ENCODE data around the gene LHFPL3. TPM values are rescaled to one million over a fixed set of nuclear protein-coding genes. Genes with fewer than 3 reads are reported as not detected.

Gene LHFPL3
- total and polyA plus RNA-seq, 2 experiments from 2014 or later = 0.24 TPM; not detected in 1

- TF ChIP-seq REST (IDR thresholded peaks at IDR 0.05; ENCODE audit: unreplicated experiment) = no peak
- no peak for TF ChIP-seq ZNF114 (CRISPR knock-in tag; IDR thresholded peaks at IDR 0.05)
- TF ChIP-seq ZNF331 (CRISPR knock-in tag; IDR thresholded peaks at IDR 0.05; ENCODE audit: low read depth) = no peak
Measured at GRCh38 chr7:104397442-104397841, 69.0 kb downstream of the LHFPL3 start (continued).

DNA sequence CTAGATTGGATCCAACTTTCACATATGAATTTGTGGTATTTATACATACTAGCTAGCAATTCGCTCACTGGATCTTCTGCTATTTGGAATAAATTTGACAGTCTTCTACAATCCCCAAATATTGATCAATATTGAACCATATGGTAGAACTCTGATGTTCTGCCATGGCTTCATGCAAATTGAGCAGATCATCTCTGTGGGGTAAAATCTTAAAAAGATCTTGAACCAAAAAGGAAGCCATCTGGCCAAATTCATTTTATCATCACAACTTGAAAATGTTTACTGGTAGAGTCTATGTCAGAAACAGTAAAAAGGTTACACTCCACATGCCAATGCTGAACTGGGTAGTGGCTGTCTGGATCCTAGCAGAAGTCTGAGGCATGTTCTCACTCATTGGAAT lies 80.0 kb downstream of the LHFPL3 start:
- Mint-ChIP-seq H3K9me3 (no peaks in the 10 kb centered on the region), H3K27me3 (ENCODE audit: insufficient read depth, low read depth, poor library complexity) (no peaks in the 10 kb centered on the region), H3K4me1 (peaks cover 3% of the 10 kb centered on the region; the same call in 2 of the 3 replicates), H3K27ac (no peak overlapping the region), H3K4me3 (no peak overlapping the region), H3K36me3 (ENCODE audit: low read depth) (no peaks in the 10 kb centered on the region)
- Histone ChIP-seq H3K9me2 (ENCODE audit: insufficient read depth) (peaks cover 9% of the 10 kb centered on the region; the same call in 1 of the 2 replicates), H3K27me3 (ENCODE audit: insufficient read depth) (no peaks in the 10 kb centered on the region), H4K20me1 (replicated peaks; ENCODE audit: insufficient read depth) (no peaks in the 10 kb centered on the region), H3K27ac (ENCODE audit: low read depth) (no peak overlapping the region), H2AFZ (no peak overlapping the region), H3K36me3 (ENCODE audit: insufficient read depth) (no peaks in the 10 kb centered on the region), H3F3A (replicated peaks; ENCODE audit: low read depth) (no peaks in the 10 kb centered on the region), H3K4me1 (ENCODE audit: insufficient read depth) (no peaks in the 10 kb centered on the region), H3K4me3 (no peak overlapping the region), H3K79me2 (replicated peaks; ENCODE audit: insufficient read depth) (no peaks in the 10 kb centered on the region), H3K4me2 (no peak overlapping the region)
- DNase-seq (ENCODE audit: low spot score) (no peak), ATAC-seq (no peak)
- TF ChIP-seq CREB1 (CRISPR knock-in tag; IDR thresholded peaks at IDR 0.05; ENCODE audit: low read depth) = no peak
- TF ChIP-seq JUNB (IDR thresholded peaks at IDR 0.05; ENCODE audit: unreplicated experiment) = no peak
- no peak for TF ChIP-seq NANOG (IDR thresholded peaks at IDR 0.05; ENCODE audit: borderline replicate concordance)
- TF ChIP-seq, protein P1, sequence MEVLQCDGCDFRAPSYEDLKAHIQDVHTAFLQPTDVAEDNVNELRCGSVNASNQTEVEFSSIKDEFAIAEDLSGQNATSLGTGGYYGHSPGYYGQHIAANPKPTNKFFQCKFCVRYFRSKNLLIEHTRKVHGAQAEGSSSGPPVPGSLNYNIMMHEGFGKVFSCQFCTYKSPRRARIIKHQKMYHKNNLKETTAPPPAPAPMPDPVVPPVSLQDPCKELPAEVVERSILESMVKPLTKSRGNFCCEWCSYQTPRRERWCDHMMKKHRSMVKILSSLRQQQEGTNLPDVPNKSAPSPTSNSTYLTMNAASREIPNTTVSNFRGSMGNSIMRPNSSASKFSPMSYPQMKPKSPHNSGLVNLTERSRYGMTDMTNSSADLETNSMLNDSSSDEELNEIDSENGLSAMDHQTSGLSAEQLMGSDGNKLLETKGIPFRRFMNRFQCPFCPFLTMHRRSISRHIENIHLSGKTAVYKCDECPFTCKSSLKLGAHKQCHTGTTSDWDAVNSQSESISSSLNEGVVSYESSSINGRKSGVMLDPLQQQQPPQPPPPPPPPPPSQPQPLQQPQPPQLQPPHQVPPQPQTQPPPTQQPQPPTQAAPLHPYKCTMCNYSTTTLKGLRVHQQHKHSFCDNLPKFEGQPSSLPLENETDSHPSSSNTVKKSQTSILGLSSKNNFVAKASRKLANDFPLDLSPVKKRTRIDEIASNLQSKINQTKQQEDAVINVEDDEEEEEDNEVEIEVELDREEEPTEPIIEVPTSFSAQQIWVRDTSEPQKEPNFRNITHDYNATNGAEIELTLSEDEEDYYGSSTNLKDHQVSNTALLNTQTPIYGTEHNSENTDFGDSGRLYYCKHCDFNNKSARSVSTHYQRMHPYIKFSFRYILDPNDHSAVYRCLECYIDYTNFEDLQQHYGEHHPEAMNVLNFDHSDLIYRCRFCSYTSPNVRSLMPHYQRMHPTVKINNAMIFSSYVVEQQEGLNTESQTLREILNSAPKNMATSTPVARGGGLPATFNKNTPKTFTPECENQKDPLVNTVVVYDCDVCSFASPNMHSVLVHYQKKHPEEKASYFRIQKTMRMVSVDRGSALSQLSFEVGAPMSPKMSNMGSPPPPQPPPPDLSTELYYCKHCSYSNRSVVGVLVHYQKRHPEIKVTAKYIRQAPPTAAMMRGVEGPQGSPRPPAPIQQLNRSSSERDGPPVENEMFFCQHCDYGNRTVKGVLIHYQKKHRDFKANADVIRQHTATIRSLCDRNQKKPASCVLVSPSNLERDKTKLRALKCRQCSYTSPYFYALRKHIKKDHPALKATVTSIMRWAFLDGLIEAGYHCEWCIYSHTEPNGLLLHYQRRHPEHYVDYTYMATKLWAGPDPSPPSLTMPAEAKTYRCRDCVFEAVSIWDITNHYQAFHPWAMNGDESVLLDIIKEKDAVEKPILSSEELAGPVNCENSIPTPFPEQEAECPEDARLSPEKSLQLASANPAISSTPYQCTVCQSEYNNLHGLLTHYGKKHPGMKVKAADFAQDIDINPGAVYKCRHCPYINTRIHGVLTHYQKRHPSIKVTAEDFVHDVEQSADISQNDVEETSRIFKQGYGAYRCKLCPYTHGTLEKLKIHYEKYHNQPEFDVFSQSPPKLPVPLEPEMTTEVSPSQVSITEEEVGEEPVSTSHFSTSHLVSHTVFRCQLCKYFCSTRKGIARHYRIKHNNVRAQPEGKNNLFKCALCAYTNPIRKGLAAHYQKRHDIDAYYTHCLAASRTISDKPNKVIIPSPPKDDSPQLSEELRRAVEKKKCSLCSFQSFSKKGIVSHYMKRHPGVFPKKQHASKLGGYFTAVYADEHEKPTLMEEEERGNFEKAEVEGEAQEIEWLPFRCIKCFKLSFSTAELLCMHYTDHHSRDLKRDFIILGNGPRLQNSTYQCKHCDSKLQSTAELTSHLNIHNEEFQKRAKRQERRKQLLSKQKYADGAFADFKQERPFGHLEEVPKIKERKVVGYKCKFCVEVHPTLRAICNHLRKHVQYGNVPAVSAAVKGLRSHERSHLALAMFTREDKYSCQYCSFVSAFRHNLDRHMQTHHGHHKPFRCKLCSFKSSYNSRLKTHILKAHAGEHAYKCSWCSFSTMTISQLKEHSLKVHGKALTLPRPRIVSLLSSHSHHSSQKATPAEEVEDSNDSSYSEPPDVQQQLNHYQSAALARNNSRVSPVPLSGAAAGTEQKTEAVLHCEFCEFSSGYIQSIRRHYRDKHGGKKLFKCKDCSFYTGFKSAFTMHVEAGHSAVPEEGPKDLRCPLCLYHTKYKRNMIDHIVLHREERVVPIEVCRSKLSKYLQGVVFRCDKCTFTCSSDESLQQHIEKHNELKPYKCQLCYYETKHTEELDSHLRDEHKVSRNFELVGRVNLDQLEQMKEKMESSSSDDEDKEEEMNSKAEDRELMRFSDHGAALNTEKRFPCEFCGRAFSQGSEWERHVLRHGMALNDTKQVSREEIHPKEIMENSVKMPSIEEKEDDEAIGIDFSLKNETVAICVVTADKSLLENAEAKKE (CRISPR knock-in tag; IDR thresholded peaks at IDR 0.05) = no peak
- TF ChIP-seq ZNF331 (CRISPR knock-in tag; IDR thresholded peaks at IDR 0.05; ENCODE audit: low read depth) = no peak
- TF ChIP-seq STAT1 (IDR thresholded peaks at IDR 0.05; ENCODE audit: unreplicated experiment) = no peak
- TF ChIP-seq, protein P2, sequence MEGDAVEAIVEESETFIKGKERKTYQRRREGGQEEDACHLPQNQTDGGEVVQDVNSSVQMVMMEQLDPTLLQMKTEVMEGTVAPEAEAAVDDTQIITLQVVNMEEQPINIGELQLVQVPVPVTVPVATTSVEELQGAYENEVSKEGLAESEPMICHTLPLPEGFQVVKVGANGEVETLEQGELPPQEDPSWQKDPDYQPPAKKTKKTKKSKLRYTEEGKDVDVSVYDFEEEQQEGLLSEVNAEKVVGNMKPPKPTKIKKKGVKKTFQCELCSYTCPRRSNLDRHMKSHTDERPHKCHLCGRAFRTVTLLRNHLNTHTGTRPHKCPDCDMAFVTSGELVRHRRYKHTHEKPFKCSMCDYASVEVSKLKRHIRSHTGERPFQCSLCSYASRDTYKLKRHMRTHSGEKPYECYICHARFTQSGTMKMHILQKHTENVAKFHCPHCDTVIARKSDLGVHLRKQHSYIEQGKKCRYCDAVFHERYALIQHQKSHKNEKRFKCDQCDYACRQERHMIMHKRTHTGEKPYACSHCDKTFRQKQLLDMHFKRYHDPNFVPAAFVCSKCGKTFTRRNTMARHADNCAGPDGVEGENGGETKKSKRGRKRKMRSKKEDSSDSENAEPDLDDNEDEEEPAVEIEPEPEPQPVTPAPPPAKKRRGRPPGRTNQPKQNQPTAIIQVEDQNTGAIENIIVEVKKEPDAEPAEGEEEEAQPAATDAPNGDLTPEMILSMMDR (conservative IDR thresholded peaks at IDR 0.05; ENCODE audit: low read depth in 2 of 2) = no peak
- no peak for TF ChIP-seq EZH2phosphoT487 (IDR thresholded peaks at IDR 0.05; ENCODE audit: unreplicated experiment)
- TF ChIP-seq POLR2AphosphoS5 (IDR thresholded peaks at IDR 0.05; ENCODE audit: low read depth) = no peak
